ENCODE results near the gene CHURC1. TPM values are rescaled to one million over a fixed set of nuclear protein-coding genes. Genes with fewer than 3 reads are reported as not detected.

CHURC1 gene
- total RNA-seq, 2 experiments from 2014 or later = 65.2 to 82.9 TPM

GRCh38 chr14:64915029-64915424 is 772 bp downstream of the CHURC1 start:
- peaks cover 46% of the 10 kb centered on the region for H3K4me1 Mint-ChIP-seq

GRCh38 chr14:64915797-64916196 is 1.5 kb downstream of the CHURC1 start:
- no peak for DNase-seq
- Mint-ChIP-seq H3K36me3 (ENCODE audit: low read depth) (peaks cover 46% of the 10 kb centered on the region), H3K9me3 (no peaks in the 10 kb centered on the region), H3K27me3 (no peaks in the 10 kb centered on the region), H3K27ac (peak overlapping the region; percentile 93), H3K4me3 (peak overlapping the region; percentile 87), H3K4me1 (peaks cover 50% of the 10 kb centered on the region)
- ChIA-PET CTCF (interaction anchor here (1.1 to 1.8 kb wide), 3 partner anchors 8 to 102 kb away, joined by 4 to 9 read pairs (median 6); no protein-coding TSS in a partner anchor), POLR2A (interaction anchor here (0.6 kb wide), 1 partner anchor 450 kb away, joined by 3 read pairs; no protein-coding TSS in a partner anchor)

More at GRCh38 chr14:64915029-64915424, 772 bp downstream of the CHURC1 start:
- ChIA-PET CTCF (interaction anchor here (0.6 to 1.8 kb wide), 6 partner anchors 9 to 102 kb away, joined by 3 to 9 read pairs (median 4); no protein-coding TSS in a partner anchor), POLR2A (interaction anchor here (0.6 to 1.1 kb wide), 3 partner anchors 13 to 450 kb away, joined by 3 to 5 read pairs (median 4); no protein-coding TSS in a partner anchor)
- no peak for DNase-seq
- Mint-ChIP-seq H3K9me3 (no peaks in the 10 kb centered on the region), H3K36me3 (ENCODE audit: low read depth) (peaks cover 39% of the 10 kb centered on the region), H3K27me3 (peaks cover 2% of the 10 kb centered on the region), H3K4me3 (peak overlapping the region; percentile 87), H3K27ac (peak overlapping the region; percentile 93)

GRCh38 chr14:64918216-64918615 is 4.0 kb downstream of the CHURC1 start:
- ChIA-PET CTCF (interaction anchor here (0.6 to 1.8 kb wide), 3 partner anchors 10 to 310 kb away, joined by 3 to 7 read pairs (median 4); no protein-coding TSS in a partner anchor), POLR2A (no interaction called here)
- Mint-ChIP-seq H3K4me3 (no peak overlapping the region), H3K36me3 (ENCODE audit: low read depth) (peaks cover 55% of the 10 kb centered on the region), H3K9me3 (no peaks in the 10 kb centered on the region), H3K27me3 (no peaks in the 10 kb centered on the region), H3K27ac (no peak overlapping the region), H3K4me1 (peaks cover 57% of the 10 kb centered on the region)
- DNase-seq = no peak

- CTCF ChIA-PET = interaction anchor here (0.5 to 1.8 kb wide), 3 partner anchors 9 to 449 kb away, joined by 3 to 7 read pairs (median 4); no protein-coding TSS in a partner anchor
- POLR2A ChIA-PET = interaction anchor here (0.6 kb wide), 1 partner anchor 8 kb away, joined by 3 read pairs; no protein-coding TSS in a partner anchor
- Mint-ChIP-seq H3K4me1 (peaks cover 52% of the 10 kb centered on the region), H3K4me3 (no peak overlapping the region), H3K27ac (no peak overlapping the region), H3K27me3 (no peaks in the 10 kb centered on the region), H3K9me3 (no peaks in the 10 kb centered on the region), H3K36me3 (ENCODE audit: low read depth) (peaks cover 61% of the 10 kb centered on the region)
- DNase-seq = no peak
These were observed 5.0 kb downstream of the CHURC1 start for GRCh38 chr14:64919215-64919614.

GRCh38 chr14:64919618-64920017 is 5.4 kb downstream of the CHURC1 start:
- POLR2A ChIA-PET = no interaction called here
- no peaks in the 10 kb centered on the region for H3K9me3 Mint-ChIP-seq
- no peaks in the 10 kb centered on the region for H3K27me3 Mint-ChIP-seq
- CTCF ChIA-PET = no interaction called here
- no peak overlapping the region for H3K4me3 Mint-ChIP-seq
- no peak overlapping the region for H3K27ac Mint-ChIP-seq
- peaks cover 55% of the 10 kb centered on the region for H3K4me1 Mint-ChIP-seq
- DNase-seq = no peak
- peaks cover 64% of the 10 kb centered on the region for H3K36me3 Mint-ChIP-seq (ENCODE audit: low read depth)

- no peaks in the 10 kb centered on the region for H3K9me3 Mint-ChIP-seq
- no peaks in the 10 kb centered on the region for H3K27me3 Mint-ChIP-seq
- ChIA-PET POLR2A (no interaction called here), CTCF (no interaction called here)
- H3K36me3 Mint-ChIP-seq (ENCODE audit: low read depth) = peaks cover 60% of the 10 kb centered on the region
- DNase-seq = no peak
- H3K4me1 Mint-ChIP-seq = peaks cover 51% of the 10 kb centered on the region
- no peak overlapping the region for H3K4me3 Mint-ChIP-seq
- H3K27ac Mint-ChIP-seq = no peak overlapping the region
These were observed 6.2 kb downstream of the CHURC1 start for GRCh38 chr14:64920465-64920864.

- POLR2A ChIA-PET = interaction anchor here (0.7 kb wide), 1 partner anchor 23 kb away, joined by 6 read pairs; no protein-coding TSS in a partner anchor
- peaks cover 63% of the 10 kb centered on the region for H3K36me3 Mint-ChIP-seq (ENCODE audit: low read depth)
- peaks cover 3% of the 10 kb centered on the region for H3K9me3 Mint-ChIP-seq
- H3K4me3 Mint-ChIP-seq = no peak overlapping the region
- peaks cover 44% of the 10 kb centered on the region for H3K4me1 Mint-ChIP-seq
- no peaks in the 10 kb centered on the region for H3K27me3 Mint-ChIP-seq
- no peak overlapping the region for H3K27ac Mint-ChIP-seq
- DNase-seq = no peak
- CTCF ChIA-PET = no interaction called here
These were observed 8.8 kb downstream of the CHURC1 start for GRCh38 chr14:64923015-64923414.

- peaks cover 3% of the 10 kb centered on the region for H3K9me3 Mint-ChIP-seq
- peaks cover 56% of the 10 kb centered on the region for H3K36me3 Mint-ChIP-seq (ENCODE audit: low read depth)
- DNase-seq = no peak
- no peak overlapping the region for H3K4me3 Mint-ChIP-seq
- CTCF ChIA-PET = interaction anchor here (0.6 to 2.3 kb wide), 5 partner anchors 8 to 388 kb away, joined by 3 to 7 read pairs (median 4); partner anchors contain the start of gene CHURC1
- POLR2A ChIA-PET = no interaction called here
- peak overlapping the region; percentile 54 for H3K27ac Mint-ChIP-seq
- H3K4me1 Mint-ChIP-seq = peaks cover 40% of the 10 kb centered on the region
- no peaks in the 10 kb centered on the region for H3K27me3 Mint-ChIP-seq
These were observed 12.2 kb downstream of the CHURC1 start for GRCh38 chr14:64926398-64926995.

GRCh38 chr14:64927031-64927430 is 12.8 kb downstream of the CHURC1 start:
- Mint-ChIP-seq H3K4me1 (peaks cover 35% of the 10 kb centered on the region), H3K36me3 (ENCODE audit: low read depth) (peaks cover 54% of the 10 kb centered on the region), H3K27me3 (no peaks in the 10 kb centered on the region), H3K27ac (no peak overlapping the region), H3K9me3 (peaks cover 3% of the 10 kb centered on the region), H3K4me3 (no peak overlapping the region)
- CTCF ChIA-PET = interaction anchor here (1.1 to 2.3 kb wide), 4 partner anchors 9 to 36 kb away, joined by 3 to 7 read pairs (median 5); partner anchors contain the start of gene CHURC1
- POLR2A ChIA-PET = interaction anchor here (0.6 to 1.2 kb wide), 2 partner anchors 8 to 12 kb away, joined by 3 to 4 read pairs; partner anchors contain the start of gene CHURC1
- no peak for DNase-seq

- no peaks in the 10 kb centered on the region for H3K27me3 Mint-ChIP-seq
- ChIA-PET CTCF (interaction anchor here (0.7 to 2.3 kb wide), 4 partner anchors 10 to 62 kb away, joined by 3 to 7 read pairs (median 5); partner anchors contain the start of gene CHURC1), POLR2A (interaction anchor here (1.2 kb wide), 1 partner anchor 14 kb away, joined by 4 read pairs; the partner anchor contains the start of gene CHURC1)
- H3K9me3 Mint-ChIP-seq = peaks cover 3% of the 10 kb centered on the region
- H3K36me3 Mint-ChIP-seq (ENCODE audit: low read depth) = peaks cover 63% of the 10 kb centered on the region
- H3K4me3 Mint-ChIP-seq = no peak overlapping the region
- H3K4me1 Mint-ChIP-seq = peaks cover 31% of the 10 kb centered on the region
- no peak for DNase-seq
- H3K27ac Mint-ChIP-seq = no peak overlapping the region
These were observed 14.2 kb downstream of the CHURC1 start for GRCh38 chr14:64928239-64929013.

GRCh38 chr14:64929014-64929359 is 14.7 kb downstream of the CHURC1 start:
- Mint-ChIP-seq H3K27me3 (no peaks in the 10 kb centered on the region), H3K4me1 (peaks cover 27% of the 10 kb centered on the region)
- CTCF ChIA-PET = interaction anchor here (0.7 to 2.3 kb wide), 2 partner anchors 11 to 63 kb away, joined by 3 to 7 read pairs; no protein-coding TSS in a partner anchor

GRCh38 chr14:64930085-64930843 is 16.0 kb downstream of the CHURC1 start:
- H3K4me3 Mint-ChIP-seq = no peak overlapping the region
- H3K27me3 Mint-ChIP-seq = no peaks in the 10 kb centered on the region
- ChIA-PET CTCF (no interaction called here), POLR2A (no interaction called here)
- peaks cover 33% of the 10 kb centered on the region for H3K4me1 Mint-ChIP-seq
- DNase-seq = no peak
- H3K9me3 Mint-ChIP-seq = peaks cover 3% of the 10 kb centered on the region
- peak overlapping the region; percentile 51 for H3K27ac Mint-ChIP-seq
- H3K36me3 Mint-ChIP-seq (ENCODE audit: low read depth) = peaks cover 67% of the 10 kb centered on the region

More at GRCh38 chr14:64929014-64929359, 14.7 kb downstream of the CHURC1 start:
- no peak overlapping the region for H3K27ac Mint-ChIP-seq
- H3K9me3 Mint-ChIP-seq = peaks cover 3% of the 10 kb centered on the region
- no peak overlapping the region for H3K4me3 Mint-ChIP-seq
- POLR2A ChIA-PET = no interaction called here
- H3K36me3 Mint-ChIP-seq (ENCODE audit: low read depth) = peaks cover 63% of the 10 kb centered on the region
- DNase-seq = no peak
